GM12873 (cell line): Measurements from ENCODE around the gene CHCHD6.

ENCODE experiments used
- TF ChIP-seq, protein P1 (sequence below): IDR thresholded peaks from 2 replicates; pipeline ENCODE4 v1.5.1; 2012; ENCODE audit warnings: low read depth, mild to moderate bottlenecking, moderate library complexity, low read length, control low read depth; ENCODE audit not compliant: insufficient read depth; ENCODE audit errors: missing control alignments

CHCHD6 gene

DNA sequence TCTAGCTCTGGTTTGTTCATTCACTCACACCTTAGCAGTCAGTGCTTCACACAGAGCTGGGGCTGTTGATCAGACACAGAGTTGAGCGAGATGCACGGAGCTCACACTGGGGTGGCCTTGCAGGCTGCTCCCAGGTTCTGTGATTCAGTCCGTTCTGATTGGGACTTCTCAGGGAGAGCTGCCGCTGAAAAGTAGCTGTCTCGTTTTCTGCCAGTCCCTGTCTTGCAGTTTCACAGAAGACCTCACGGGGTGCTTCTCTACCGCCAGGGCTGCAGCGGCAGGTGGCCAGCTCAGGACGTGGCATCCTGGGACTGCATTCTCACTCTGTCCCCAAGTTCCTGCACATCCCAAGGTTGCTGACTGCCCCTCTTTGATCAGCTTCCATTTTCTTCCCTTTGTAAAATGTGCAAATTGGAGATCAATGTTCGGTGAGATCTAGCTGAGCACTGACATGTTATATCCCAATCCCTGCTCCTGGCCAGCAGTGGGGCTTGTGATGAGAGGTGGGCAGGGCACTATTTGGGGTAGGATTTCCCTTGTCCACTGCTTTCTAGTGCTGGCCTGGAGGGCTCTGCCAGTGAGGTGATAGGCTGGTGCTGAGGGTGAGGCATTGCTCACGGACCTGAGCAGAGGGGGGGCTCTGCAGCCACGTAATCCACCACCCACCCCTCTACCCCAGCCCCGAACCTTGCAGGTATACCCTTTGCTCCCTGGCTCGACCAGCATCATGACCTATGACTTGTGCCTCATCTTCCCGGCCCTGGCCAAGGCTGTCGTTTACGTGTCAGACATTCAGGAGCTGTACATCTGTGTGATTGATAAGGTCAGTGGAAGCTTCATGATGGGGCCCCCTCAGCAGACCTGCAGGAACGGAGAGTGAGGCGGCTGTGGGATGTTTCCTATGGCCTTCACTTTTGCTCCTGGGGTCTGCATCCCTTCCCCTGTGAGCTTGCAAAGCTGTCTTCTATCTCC lies 43.8 kb upstream of the CHCHD6 start:
- TF ChIP-seq, protein P1, sequence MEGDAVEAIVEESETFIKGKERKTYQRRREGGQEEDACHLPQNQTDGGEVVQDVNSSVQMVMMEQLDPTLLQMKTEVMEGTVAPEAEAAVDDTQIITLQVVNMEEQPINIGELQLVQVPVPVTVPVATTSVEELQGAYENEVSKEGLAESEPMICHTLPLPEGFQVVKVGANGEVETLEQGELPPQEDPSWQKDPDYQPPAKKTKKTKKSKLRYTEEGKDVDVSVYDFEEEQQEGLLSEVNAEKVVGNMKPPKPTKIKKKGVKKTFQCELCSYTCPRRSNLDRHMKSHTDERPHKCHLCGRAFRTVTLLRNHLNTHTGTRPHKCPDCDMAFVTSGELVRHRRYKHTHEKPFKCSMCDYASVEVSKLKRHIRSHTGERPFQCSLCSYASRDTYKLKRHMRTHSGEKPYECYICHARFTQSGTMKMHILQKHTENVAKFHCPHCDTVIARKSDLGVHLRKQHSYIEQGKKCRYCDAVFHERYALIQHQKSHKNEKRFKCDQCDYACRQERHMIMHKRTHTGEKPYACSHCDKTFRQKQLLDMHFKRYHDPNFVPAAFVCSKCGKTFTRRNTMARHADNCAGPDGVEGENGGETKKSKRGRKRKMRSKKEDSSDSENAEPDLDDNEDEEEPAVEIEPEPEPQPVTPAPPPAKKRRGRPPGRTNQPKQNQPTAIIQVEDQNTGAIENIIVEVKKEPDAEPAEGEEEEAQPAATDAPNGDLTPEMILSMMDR = no peak

DNA sequence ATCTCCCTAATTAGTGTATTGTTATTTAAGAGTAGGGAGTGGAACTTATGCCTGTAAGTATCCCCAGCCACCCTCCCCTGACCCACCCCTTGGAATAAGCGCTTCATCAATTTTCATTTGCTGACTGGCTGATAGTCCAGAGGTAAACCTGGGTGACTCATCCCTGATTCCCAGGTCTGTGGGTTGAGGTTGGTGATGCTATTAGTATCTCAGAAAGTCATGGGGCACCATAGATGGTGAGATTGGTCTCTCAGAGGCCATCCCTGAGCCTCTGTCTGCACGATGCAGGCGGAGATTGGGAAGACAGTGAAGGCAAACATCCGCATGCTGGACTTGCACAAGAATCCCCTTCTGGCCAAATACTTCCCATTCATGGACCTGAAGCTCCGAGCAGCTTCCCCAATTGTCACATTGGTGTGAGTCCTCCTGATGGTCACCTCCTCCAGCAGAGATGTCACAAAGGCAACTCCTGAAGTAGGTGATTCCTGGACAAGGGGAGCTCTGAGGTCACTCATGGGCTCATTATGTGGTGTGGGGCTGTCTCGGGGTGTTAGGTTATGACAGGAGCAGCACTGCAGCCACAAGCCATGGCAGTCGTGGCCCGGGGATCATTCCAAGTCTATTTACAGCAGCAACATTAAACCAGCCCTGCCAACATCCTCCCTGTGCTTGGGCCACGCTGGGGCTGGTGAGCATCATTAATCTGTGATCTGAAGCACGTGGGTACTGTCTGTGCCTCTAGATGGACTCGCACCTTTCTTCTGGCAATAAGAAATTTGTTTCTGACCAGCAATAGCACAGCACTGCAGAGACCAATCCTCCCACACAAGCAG lies 42.3 kb upstream of the CHCHD6 start:
- TF ChIP-seq, protein P1 = no peak

DNA sequence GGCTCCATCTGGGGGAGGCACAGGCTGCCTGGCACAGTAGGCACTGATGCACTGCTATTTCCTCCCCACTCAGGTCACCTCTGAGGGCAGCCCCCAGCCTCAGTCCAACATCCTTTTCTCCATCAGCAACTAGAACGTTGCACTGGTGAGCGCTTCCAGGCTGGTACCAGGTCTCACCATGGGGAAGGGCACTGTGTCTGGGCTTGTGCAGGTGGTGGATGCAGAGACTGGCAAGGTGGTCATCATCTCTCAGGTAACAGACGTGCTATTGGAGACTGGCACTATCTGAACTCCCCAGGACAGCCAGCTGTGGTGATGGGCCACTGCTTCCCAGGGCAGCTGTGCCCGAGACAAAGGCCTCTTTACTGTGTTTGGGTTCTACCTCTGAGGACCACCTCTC lies 40.8 kb upstream of the CHCHD6 start:
- TF ChIP-seq, protein P1 = no peak

DNA sequence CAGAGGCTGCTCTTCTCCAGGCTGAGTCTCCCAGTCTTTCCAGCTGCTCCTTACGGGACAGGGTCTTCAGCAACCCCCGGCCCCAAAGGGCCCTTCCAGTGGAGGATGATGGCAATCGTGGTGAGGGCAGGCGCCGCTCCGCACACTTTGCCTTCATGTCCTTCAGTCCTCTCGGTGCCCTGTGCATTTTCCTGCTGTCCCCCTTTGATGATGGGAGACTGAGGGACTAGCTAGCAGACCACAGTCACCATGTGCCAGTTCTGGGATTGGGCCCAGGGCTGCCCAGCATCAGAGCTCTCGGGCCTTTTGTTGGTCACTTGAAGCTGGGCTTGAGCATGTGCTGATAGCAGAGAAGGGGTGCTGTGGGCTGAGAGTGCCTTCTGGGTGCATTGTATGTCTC lies 40.3 kb upstream of the CHCHD6 start:
- TF ChIP-seq, protein P1 = no peak

DNA sequence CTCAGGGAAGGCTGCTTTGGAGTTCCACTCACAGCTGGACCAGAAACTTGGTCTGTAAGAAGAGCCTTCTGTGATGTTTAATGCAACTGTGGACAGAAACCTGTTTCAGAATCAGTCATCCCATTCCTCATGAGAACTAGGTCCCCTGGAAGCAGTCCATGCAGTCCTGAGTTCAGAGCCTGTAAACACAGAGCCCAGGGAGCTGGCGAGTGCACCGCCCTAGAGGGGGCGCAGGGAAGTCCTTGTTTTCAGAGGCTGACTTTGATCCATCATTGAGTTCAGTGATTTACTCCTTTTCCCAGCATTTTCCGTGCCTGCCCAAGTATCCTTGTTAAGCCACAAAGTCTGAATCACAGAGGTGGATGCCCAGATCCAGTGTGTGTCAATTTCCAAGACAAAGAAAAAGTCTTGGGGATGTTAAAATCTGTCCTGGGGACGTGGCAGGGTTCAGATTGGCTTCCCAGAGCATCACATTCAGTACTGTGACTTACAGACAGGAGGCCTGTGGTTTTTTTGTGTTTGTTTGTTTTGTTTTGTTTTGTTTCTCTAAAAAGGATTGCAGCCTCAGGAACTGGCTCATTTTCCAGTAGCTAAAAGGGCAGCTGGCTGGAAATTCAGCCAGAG lies 39.3 kb upstream of the CHCHD6 start:
- TF ChIP-seq, protein P1 = no peak

DNA sequence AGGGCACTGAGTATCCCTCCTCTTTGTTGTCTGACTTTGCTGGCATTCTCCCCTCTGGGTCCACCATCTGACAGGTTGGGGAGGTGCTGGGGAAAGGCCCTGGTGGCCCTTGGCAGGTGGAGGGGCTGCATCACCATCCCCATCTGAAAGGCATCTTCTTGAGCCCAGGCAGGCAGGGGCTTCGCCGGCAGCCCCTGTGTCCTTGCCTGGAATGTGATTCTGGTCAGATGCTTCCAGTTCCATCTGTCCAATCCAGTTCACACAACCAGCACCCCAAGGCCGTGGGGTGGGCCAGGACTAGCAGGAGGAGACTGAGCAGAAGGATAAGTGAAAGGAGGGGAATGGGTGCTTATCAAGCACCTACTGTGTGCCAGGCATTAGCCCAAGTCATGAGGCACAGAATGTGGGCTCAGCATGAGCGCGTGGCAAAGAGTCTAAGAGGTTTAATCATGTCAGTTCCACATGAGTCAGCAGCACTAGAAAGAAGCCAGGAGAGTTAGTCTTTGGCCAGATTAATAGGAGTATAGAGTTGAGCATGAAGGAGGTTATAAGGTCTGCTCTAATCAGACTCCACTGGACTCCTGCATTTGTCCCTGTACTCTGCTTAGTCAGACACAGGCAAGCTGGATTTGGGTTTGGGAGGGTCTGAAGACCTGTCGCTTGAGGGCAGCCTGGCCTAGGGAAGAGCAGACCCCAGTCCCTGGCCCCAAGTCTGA lies 38.7 kb upstream of the CHCHD6 start:
- TF ChIP-seq, protein P1 = no peak
